CD4-positive, alpha-beta T cell (primary cell): ENCODE data around the gene PRSS56. TPM values are rescaled to one million over a fixed set of nuclear protein-coding genes. Genes with fewer than 3 reads are reported as not detected.

ENCODE experiments used
- ATAC-seq: fragments of 200-7000 bp; cut with Tn5 transposase; one replicate; pipeline ENCODE4 v1.10.0; 2022; ENCODE audit warnings: mild to moderate bottlenecking; ENCODE audit not compliant: poor library complexity
- CTCF ChIA-PET: fragments of 350-600 bp; sonication (Branson Sonifier 250); formaldehyde crosslinking; loops from one replicate; lab custom pipeline; 2021; ENCODE audit warnings: antibody characterized with exemption, inconsistent platforms; lab: Charles Lee
- POLR2A ChIA-PET: fragments of 350-600 bp; sonication (Branson Sonifier 250); formaldehyde crosslinking; loops from one replicate; lab custom pipeline; 2021; ENCODE audit warnings: antibody characterized with exemption, inconsistent platforms; lab: Charles Lee
- DNase-seq, 14 experiments: peaks; one replicate each; pipeline ENCODE4 v3.0.0-alpha.2; 2013 to 2020; ENCODE audit warnings: mixed read lengths in 2 of 14
- H3K27ac ChIP-seq, 2 donors: one replicate each; pipeline versions ENCODE4 v1.5.1 to v1.7.0; 2013; ENCODE audit warnings: low read length in 2 of 2, low read depth in 1 of 2, mild to moderate bottlenecking in 1 of 2
- H3K27me3 ChIP-seq, 2 experiments: 1 replicate in 1 of 2; 2 replicates in 1 of 2; pipeline versions ENCODE4 v1.6.1 to v1.7.0; 2013; ENCODE audit warnings: low read length in 2 of 2, control low read depth in 1 of 2, mild to moderate bottlenecking in 1 of 2, moderate library complexity in 1 of 2; ENCODE audit not compliant: insufficient read depth in 2 of 2, control insufficient read depth in 1 of 2
- H3K36me3 ChIP-seq: one replicate; pipeline ENCODE4 v1.6.1; 2013; ENCODE audit warnings: low read length, control low read depth; ENCODE audit not compliant: insufficient read depth
- H3K4me1 ChIP-seq: one replicate; pipeline ENCODE4 v1.6.1; 2013; ENCODE audit warnings: low read length, control low read depth; ENCODE audit not compliant: insufficient read depth
- H3K4me3 ChIP-seq: one replicate; pipeline ENCODE4 v1.5.1; 2013; ENCODE audit warnings: mild to moderate bottlenecking, low read length, moderate library complexity
- H3K9me3 ChIP-seq, 2 experiments: 1 replicate in 1 of 2; 2 replicates in 1 of 2; pipeline versions ENCODE4 v1.6.1 to v1.7.0; 2013; ENCODE audit warnings: low read length in 2 of 2, mild to moderate bottlenecking in 2 of 2, control low read depth in 1 of 2, moderate library complexity in 1 of 2; ENCODE audit not compliant: control insufficient read depth in 1 of 2, insufficient read depth in 1 of 2
- H3K27ac Mint-ChIP-seq: one replicate; pipeline ENCODE4 v1.8.0; 2020; ENCODE audit warnings: mixed read lengths
- H3K27me3 Mint-ChIP-seq: one replicate; pipeline ENCODE4 v1.8.0; 2021; ENCODE audit warnings: mixed read lengths
- H3K36me3 Mint-ChIP-seq: one replicate; pipeline ENCODE4 v1.8.0; 2021; ENCODE audit warnings: low read depth, mixed read lengths
- H3K4me1 Mint-ChIP-seq: one replicate; pipeline ENCODE4 v1.8.0; 2021; ENCODE audit warnings: low read depth, mixed read lengths
- H3K4me3 Mint-ChIP-seq: one replicate; pipeline ENCODE4 v1.8.0; 2020; ENCODE audit warnings: mild to moderate bottlenecking, mixed read lengths
- H3K9me3 Mint-ChIP-seq: one replicate; pipeline ENCODE4 v1.8.0; 2020; ENCODE audit warnings: mixed read lengths
- CTCF ChIP-seq: fragments of 200-600 bp; IDR thresholded peaks from one replicate; pipeline ENCODE4 v1.8.0; 2022; ENCODE audit warnings: antibody characterized with exemption, mild to moderate bottlenecking
- intact Hi-C, 2 experiments: fragments of 100-400 bp; cut with DNase I in 1 of 2; cut with micrococcal nuclease in 1 of 2; formaldehyde crosslinking; loops; one replicate each; pipeline versions ENCODE4 v1.15.1 to v1.9.0; 2023 to 2025; cut with DNase I, micrococcal nuclease
- total RNA-seq, 174 experiments: library from RNA in 2 of 174; stranded (reverse) in 2 of 174; gene quantifications; one replicate each; pipeline ENCODE4 v1.2.3 and lab custom pipeline; 2021 to 2026

PRSS56 gene
- total RNA-seq, 2 experiments from 2014 or later, result not detected

GRCh38 chr2:232533944-232534710 is 13.9 kb downstream of the PRSS56 start:
- ChIA-PET POLR2A (no interaction called here), CTCF (no interaction called here)
- Histone ChIP-seq H3K4me3 (no peak overlapping the region), H3K27me3 (peaks cover 6 to 23% of the 10 kb centered on the region in 2 experiments), H3K9me3 (peaks cover 0 to 15% of the 10 kb centered on the region in 2 experiments), H3K27ac (no peak overlapping the region), H3K36me3 (no peaks in the 10 kb centered on the region), H3K4me1 (peaks cover 2% of the 10 kb centered on the region)
- DNase-seq (no peak), ATAC-seq (no peak)
- H3K9me3 Mint-ChIP-seq, result no peaks in the 10 kb centered on the region
- peaks cover 2% of the 10 kb centered on the region for H3K4me1 Mint-ChIP-seq
- H3K27ac Mint-ChIP-seq, result no peak overlapping the region
- no peak for TF ChIP-seq CTCF
- H3K27me3 Mint-ChIP-seq, result peaks cover 35% of the 10 kb centered on the region
- intact Hi-C loops, result no loop called here
- H3K4me3 Mint-ChIP-seq, result no peak overlapping the region
- H3K36me3 Mint-ChIP-seq, result no peaks in the 10 kb centered on the region

GRCh38 chr2:232534940-232535651 is 14.9 kb downstream of the PRSS56 start:
- no peak overlapping the region for H3K4me3 Mint-ChIP-seq
- ChIA-PET CTCF (no interaction called here), POLR2A (no interaction called here)
- TF ChIP-seq CTCF, result no peak
- no peak overlapping the region for H3K4me3 ChIP-seq
- peaks cover 27% of the 10 kb centered on the region for H3K27me3 Mint-ChIP-seq
- no peaks in the 10 kb centered on the region for H3K36me3 Mint-ChIP-seq
- no peak overlapping the region for H3K27ac ChIP-seq
- H3K36me3 ChIP-seq, result no peaks in the 10 kb centered on the region
- ATAC-seq (no peak), DNase-seq (no peak)
- H3K4me1 ChIP-seq, result no peaks in the 10 kb centered on the region
- no peak overlapping the region for H3K27ac Mint-ChIP-seq
- H3K27me3 ChIP-seq, result peaks cover 5 to 23% of the 10 kb centered on the region in 2 experiments
- no peaks in the 10 kb centered on the region for H3K4me1 Mint-ChIP-seq
- H3K9me3 ChIP-seq, result peaks cover 0 to 15% of the 10 kb centered on the region in 2 experiments
- no peaks in the 10 kb centered on the region for H3K9me3 Mint-ChIP-seq
- intact Hi-C loops, result no loop called here

- H3K27me3 Mint-ChIP-seq, result peaks cover 20% of the 10 kb centered on the region
- no peaks in the 10 kb centered on the region for H3K4me1 ChIP-seq
- peaks cover 5 to 23% of the 10 kb centered on the region in 2 experiments for H3K27me3 ChIP-seq
- no peak overlapping the region for H3K4me3 ChIP-seq
- no peak overlapping the region for H3K27ac Mint-ChIP-seq
- no peaks in the 10 kb centered on the region for H3K36me3 ChIP-seq
- TF ChIP-seq CTCF, result no peak
- H3K9me3 Mint-ChIP-seq, result no peaks in the 10 kb centered on the region
- H3K36me3 Mint-ChIP-seq, result no peaks in the 10 kb centered on the region
- no peak overlapping the region for H3K4me3 Mint-ChIP-seq
- DNase-seq (peak in 1 of 14 experiments; percentile 19), ATAC-seq (no peak)
- H3K4me1 Mint-ChIP-seq, result no peaks in the 10 kb centered on the region
- intact Hi-C loops, result no loop called here
- ChIA-PET CTCF (no interaction called here), POLR2A (no interaction called here)
- H3K9me3 ChIP-seq, result peaks cover 0 to 15% of the 10 kb centered on the region in 2 experiments
- no peak overlapping the region for H3K27ac ChIP-seq
Measured at GRCh38 chr2:232535761-232536530, 15.8 kb downstream of the PRSS56 start.
